ENCODE data around the gene UMAD1. TPM values are rescaled to one million over a fixed set of nuclear protein-coding genes. Genes with fewer than 3 reads are reported as not detected.
A peak's percentile ranks its signal among the peaks of the same experiment; 100 is the strongest.

The UMAD1 gene
- total RNA-seq, 1 donor from 2014 or later = 11.3 TPM

DNA sequence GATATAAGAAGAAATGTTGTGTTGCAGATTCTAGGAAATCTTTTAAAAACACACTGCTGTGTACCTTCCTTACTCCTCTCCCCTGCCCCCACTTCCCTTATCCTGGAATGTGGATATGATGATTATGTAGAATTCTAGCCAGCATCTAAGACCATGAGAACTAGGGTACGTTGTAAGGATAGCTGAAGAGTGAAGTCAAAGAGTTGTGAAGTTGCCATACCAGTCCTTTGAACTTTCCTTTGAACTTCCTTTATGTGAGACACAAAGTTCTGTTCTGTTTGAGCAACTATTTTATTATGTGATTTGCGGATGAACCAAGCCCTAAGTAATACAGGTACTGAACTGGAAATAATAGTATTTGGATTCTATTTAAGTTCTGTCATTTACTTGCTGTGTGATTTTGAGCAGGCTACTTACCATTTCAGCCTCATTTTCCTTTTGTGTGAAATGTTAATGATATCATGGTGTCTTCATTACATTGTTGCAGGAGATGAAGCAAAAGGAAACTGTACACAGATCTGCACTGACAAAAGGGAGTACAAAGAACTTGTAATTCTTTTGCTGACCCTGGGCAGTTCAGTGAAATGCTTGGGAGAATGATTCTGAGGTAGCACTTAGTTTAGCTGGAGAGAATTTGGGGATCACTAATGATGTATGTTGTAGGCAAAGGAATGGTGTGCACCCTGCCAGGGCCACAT lies 46.4 kb downstream of the UMAD1 start:
- H3K4me3 ChIP-seq (ENCODE audit: low read depth, low read length) = no peak overlapping the region
- no peaks in the 10 kb centered on the region for H3K36me3 ChIP-seq (ENCODE audit: control insufficient read depth, insufficient read depth, low read length)
- FAIRE-seq (no peak), DNase-seq (ENCODE audit: low read depth) (no peak)
- TF ChIP-seq, protein P1, sequence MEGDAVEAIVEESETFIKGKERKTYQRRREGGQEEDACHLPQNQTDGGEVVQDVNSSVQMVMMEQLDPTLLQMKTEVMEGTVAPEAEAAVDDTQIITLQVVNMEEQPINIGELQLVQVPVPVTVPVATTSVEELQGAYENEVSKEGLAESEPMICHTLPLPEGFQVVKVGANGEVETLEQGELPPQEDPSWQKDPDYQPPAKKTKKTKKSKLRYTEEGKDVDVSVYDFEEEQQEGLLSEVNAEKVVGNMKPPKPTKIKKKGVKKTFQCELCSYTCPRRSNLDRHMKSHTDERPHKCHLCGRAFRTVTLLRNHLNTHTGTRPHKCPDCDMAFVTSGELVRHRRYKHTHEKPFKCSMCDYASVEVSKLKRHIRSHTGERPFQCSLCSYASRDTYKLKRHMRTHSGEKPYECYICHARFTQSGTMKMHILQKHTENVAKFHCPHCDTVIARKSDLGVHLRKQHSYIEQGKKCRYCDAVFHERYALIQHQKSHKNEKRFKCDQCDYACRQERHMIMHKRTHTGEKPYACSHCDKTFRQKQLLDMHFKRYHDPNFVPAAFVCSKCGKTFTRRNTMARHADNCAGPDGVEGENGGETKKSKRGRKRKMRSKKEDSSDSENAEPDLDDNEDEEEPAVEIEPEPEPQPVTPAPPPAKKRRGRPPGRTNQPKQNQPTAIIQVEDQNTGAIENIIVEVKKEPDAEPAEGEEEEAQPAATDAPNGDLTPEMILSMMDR (IDR thresholded peaks at IDR 0.05; ENCODE audit: insufficient read depth, low read length, severe bottlenecking) = no peak
- no peaks in the 10 kb centered on the region for H3K27me3 ChIP-seq (ENCODE audit: control insufficient read depth, insufficient read depth, low read length)

DNA sequence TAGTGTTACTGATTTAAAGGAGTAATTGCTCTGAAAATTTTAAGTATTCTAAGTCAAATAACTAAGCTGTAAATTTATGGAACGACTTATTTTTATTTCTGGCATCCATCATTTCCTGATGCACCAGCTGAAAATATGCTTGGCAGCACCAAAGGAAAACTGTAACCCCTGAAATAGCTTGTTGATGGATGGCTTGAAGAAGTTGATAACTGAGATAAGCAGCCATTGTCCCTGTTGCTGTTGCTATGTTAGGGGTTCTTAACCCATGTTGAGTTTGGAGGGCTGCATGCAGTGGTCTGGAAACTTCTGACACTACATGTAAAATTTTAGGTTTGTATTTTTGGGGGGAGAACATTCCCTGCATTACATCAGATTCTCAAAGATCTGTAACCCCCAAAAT lies 47.2 kb downstream of the UMAD1 start:
- FAIRE-seq (no peak), DNase-seq (ENCODE audit: low read depth) (no peak)
- no peaks in the 10 kb centered on the region for H3K27me3 ChIP-seq (ENCODE audit: control insufficient read depth, insufficient read depth, low read length)
- TF ChIP-seq, protein P1 (IDR thresholded peaks at IDR 0.05; ENCODE audit: insufficient read depth, low read length, severe bottlenecking) = no peak
- no peaks in the 10 kb centered on the region for H3K36me3 ChIP-seq (ENCODE audit: control insufficient read depth, insufficient read depth, low read length)
- no peak overlapping the region for H3K4me3 ChIP-seq (ENCODE audit: low read depth, low read length)

DNA sequence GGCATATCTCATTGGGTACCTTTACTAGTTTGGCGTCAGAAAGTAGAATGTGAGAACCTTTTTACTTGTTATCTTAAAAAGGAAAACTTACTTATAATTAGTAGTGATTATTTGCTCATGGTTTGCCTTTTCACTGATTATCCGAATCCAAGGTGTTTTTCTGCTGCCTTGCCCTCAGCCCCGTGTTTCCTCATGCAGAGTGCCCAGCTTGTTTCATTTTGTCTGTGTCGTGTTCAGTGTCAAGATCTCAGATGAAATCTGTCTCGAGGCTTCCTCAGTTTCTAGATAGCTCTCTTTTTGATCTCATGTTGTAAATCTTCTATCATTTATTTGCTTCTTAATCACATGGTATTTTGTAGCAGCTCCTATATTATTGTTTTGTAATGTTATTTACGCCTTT lies 47.8 kb downstream of the UMAD1 start:
- Histone ChIP-seq H3K4me3 (ENCODE audit: low read depth, low read length) (no peak overlapping the region), H3K36me3 (ENCODE audit: control insufficient read depth, insufficient read depth, low read length) (no peaks in the 10 kb centered on the region), H3K27me3 (ENCODE audit: control insufficient read depth, insufficient read depth, low read length) (no peaks in the 10 kb centered on the region)
- DNase-seq (ENCODE audit: low read depth) (no peak), FAIRE-seq (no peak)
- TF ChIP-seq, protein P1 (IDR thresholded peaks at IDR 0.05; ENCODE audit: insufficient read depth, low read length, severe bottlenecking) = no peak

DNA sequence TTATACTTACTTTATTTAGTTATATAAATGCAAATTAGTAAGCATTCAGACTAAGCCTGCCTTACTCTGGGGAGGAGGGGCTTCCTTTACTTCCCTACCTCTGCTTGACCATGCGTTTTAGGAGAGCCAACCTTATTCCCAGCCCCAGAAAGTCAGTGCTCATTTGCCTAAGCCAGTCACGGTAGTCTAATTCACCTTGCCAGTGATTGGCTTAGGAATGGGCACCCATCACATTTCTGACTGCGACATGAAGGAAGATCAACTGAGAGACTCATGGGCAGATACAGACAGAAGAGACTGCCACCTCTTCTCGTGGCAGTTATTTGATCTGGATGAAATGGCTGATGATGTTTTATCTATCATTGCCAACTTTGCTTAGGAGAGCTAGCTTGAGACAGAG lies 48.4 kb downstream of the UMAD1 start:
- TF ChIP-seq, protein P1 (IDR thresholded peaks at IDR 0.05; ENCODE audit: insufficient read depth, low read length, severe bottlenecking) = no peak
- FAIRE-seq (no peak), DNase-seq (ENCODE audit: low read depth) (no peak)
- no peaks in the 10 kb centered on the region for H3K27me3 ChIP-seq (ENCODE audit: control insufficient read depth, insufficient read depth, low read length)
- H3K4me3 ChIP-seq (ENCODE audit: low read depth, low read length) = no peak overlapping the region
- no peaks in the 10 kb centered on the region for H3K36me3 ChIP-seq (ENCODE audit: control insufficient read depth, insufficient read depth, low read length)

DNA sequence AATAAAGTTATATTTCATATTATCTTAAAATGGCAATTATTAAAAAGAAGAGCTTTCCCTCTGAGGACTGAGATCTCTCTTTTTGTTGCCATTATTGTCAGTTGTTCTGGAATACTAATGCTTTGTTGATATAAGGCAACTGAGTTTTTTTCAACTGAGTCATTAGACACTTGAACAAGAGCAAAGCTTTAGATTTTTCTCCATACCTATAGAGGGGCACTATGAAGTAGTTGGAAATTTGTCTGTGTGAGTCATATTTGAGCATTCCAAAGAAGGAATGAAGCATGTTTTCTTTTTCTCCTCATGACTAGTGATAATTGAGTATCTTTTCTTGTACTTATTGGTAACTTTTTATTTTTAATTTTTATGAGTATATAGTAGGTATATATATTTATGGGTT lies 53.3 kb downstream of the UMAD1 start:
- H3K4me3 ChIP-seq (ENCODE audit: low read depth, low read length) = no peak overlapping the region
- no peaks in the 10 kb centered on the region for H3K27me3 ChIP-seq (ENCODE audit: control insufficient read depth, insufficient read depth, low read length)
- no peaks in the 10 kb centered on the region for H3K36me3 ChIP-seq (ENCODE audit: control insufficient read depth, insufficient read depth, low read length)
- peak; percentile 96 for DNase-seq (ENCODE audit: low read depth)
- no peak for FAIRE-seq
- TF ChIP-seq, protein P1 (IDR thresholded peaks at IDR 0.05; ENCODE audit: insufficient read depth, low read length, severe bottlenecking) = no peak

DNA sequence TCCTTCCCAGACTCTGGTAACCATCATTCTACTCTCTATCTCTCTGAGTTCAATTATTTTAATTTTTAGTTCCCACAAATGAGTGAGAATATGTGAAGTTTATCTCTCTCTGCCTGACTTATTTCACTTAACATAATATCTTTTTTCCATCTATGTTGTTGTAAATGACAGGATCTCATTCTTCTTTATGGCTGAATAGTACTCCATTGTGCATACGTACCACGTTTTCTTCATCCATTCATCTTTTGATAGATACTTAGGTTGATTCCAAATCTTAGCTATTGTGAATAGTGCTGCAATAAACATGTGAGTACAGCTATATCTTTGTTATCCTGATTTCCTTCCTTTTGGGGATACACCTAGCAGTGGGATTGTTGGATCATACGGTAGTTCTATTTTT lies 54.0 kb downstream of the UMAD1 start:
- TF ChIP-seq, protein P1 (IDR thresholded peaks at IDR 0.05; ENCODE audit: insufficient read depth, low read length, severe bottlenecking) = no peak
- no peak for DNase-seq (ENCODE audit: low read depth)
- Histone ChIP-seq H3K36me3 (ENCODE audit: control insufficient read depth, insufficient read depth, low read length) (no peaks in the 10 kb centered on the region), H3K27me3 (ENCODE audit: control insufficient read depth, insufficient read depth, low read length) (no peaks in the 10 kb centered on the region), H3K4me3 (ENCODE audit: low read depth, low read length) (no peak overlapping the region)
- no peak for FAIRE-seq
